HG03108 (cell line): ENCODE data around the gene KIAA0930.
"Not testable (repeated sequence)": the region's sequence is repeated elsewhere in the genome, so short reads cannot be mapped to it uniquely, and the experiment has no call there.

Source experiments
- ATAC-seq: cut with Tn5 transposase; IDR thresholded peaks from one replicate; pipeline ENCODE4 v1.9.1; 2021; ENCODE audit warnings: moderate library complexity; ENCODE audit not compliant: unreplicated experiment

KIAA0930 gene

GRCh38 chr22:45204241-45204640, 36.5 kb downstream of the KIAA0930 start:
- ATAC-seq: no peak

- ATAC-seq: no peak
These were observed 37.3 kb downstream of the KIAA0930 start for GRCh38 chr22:45203150-45203951.

GRCh38 chr22:45202333-45203149, 38.2 kb downstream of the KIAA0930 start:
- no peak for ATAC-seq

- ATAC-seq: no peak
These were observed 38.9 kb downstream of the KIAA0930 start for GRCh38 chr22:45201678-45202332.

- no peak for ATAC-seq
These were observed 39.7 kb downstream of the KIAA0930 start for GRCh38 chr22:45200860-45201511.

- ATAC-seq: no peak
These were observed 40.5 kb downstream of the KIAA0930 start for GRCh38 chr22:45200230-45200629.

- no peak for ATAC-seq
These were observed 41.0 kb downstream of the KIAA0930 start for GRCh38 chr22:45199723-45200122.

- no peak for ATAC-seq
These were observed 42.3 kb downstream of the KIAA0930 start for GRCh38 chr22:45198463-45198795.

GRCh38 chr22:45197606-45198462, 42.9 kb downstream of the KIAA0930 start:
- no peak for ATAC-seq

GRCh38 chr22:45196926-45197605, 43.6 kb downstream of the KIAA0930 start:
- no peak for ATAC-seq

- ATAC-seq: no peak
These were observed 44.4 kb downstream of the KIAA0930 start for GRCh38 chr22:45196308-45196707.

- no peak for ATAC-seq
These were observed 45.1 kb downstream of the KIAA0930 start for GRCh38 chr22:45195616-45196015.

- ATAC-seq: no peak
These were observed 46.0 kb downstream of the KIAA0930 start for GRCh38 chr22:45194686-45195085.

GRCh38 chr22:45192701-45193187, 48.0 kb downstream of the KIAA0930 start:
- no peak for ATAC-seq

GRCh38 chr22:45191746-45192145, 48.9 kb downstream of the KIAA0930 start:
- not testable (repeated sequence) for ATAC-seq

- no peak for ATAC-seq
These were observed 50.4 kb downstream of the KIAA0930 start for GRCh38 chr22:45190202-45190872.

GRCh38 chr22:45188779-45189178, 51.9 kb downstream of the KIAA0930 start:
- ATAC-seq: no peak

GRCh38 chr22:45187891-45188290, 52.8 kb downstream of the KIAA0930 start:
- ATAC-seq: no peak
